MCF 10A (cell line): Measurements from ENCODE around the gene MRPS31. TPM values are rescaled to one million over a fixed set of nuclear protein-coding genes. Genes with fewer than 3 reads are reported as not detected.
"Not testable (repeated sequence)": the region's sequence is repeated elsewhere in the genome, so short reads cannot be mapped to it uniquely, and the experiment has no call there.

Source experiments
- BruUV-seq: library from RNA; stranded (reverse); fragments of 400-500 nt; replicated peaks from 2 replicates; lab custom pipeline; 2021; lab: Mats Ljungman, UMichigan
- CTCF ChIA-PET: fragments of 300-600 bp; sonication (Branson Sonifier 250); formaldehyde crosslinking; extraction: SDS; loops from one replicate; lab custom pipeline; 2021; ENCODE audit warnings: antibody characterized with exemption, inconsistent platforms; lab: Yijun Ruan, JAX
- POLR2A ChIA-PET: fragments of 300-600, 350-650 bp; sonication (Branson Sonifier 250); formaldehyde crosslinking; extraction: SDS; loops from one replicate; lab custom pipeline; 2020; ENCODE audit warnings: antibody characterized with exemption, inconsistent platforms; lab: Yijun Ruan, JAX
- DNase-seq: peaks from one replicate; pipeline ENCODE4 v3.0.0-alpha.2; 2018; ENCODE audit not compliant: unreplicated experiment
- H3K27ac Mint-ChIP-seq: one replicate; pipeline ENCODE4 v1.8.0; 2022; ENCODE audit warnings: mild to moderate bottlenecking, low read depth, mixed read lengths; ENCODE audit not compliant: unreplicated experiment
- H3K27me3 Mint-ChIP-seq: one replicate; pipeline ENCODE4 v1.8.0; 2022; ENCODE audit warnings: mixed read lengths; ENCODE audit not compliant: insufficient read depth, unreplicated experiment
- H3K36me3 Mint-ChIP-seq: one replicate; pipeline ENCODE4 v1.8.0; 2022; ENCODE audit warnings: mild to moderate bottlenecking, moderate library complexity, mixed read lengths; ENCODE audit not compliant: insufficient read depth, unreplicated experiment
- H3K4me1 Mint-ChIP-seq: one replicate; pipeline ENCODE4 v1.8.0; 2022; ENCODE audit warnings: mixed read lengths; ENCODE audit not compliant: insufficient read depth, unreplicated experiment
- H3K4me3 Mint-ChIP-seq: one replicate; pipeline ENCODE4 v1.8.0; 2022; ENCODE audit warnings: mild to moderate bottlenecking, moderate library complexity, mixed read lengths; ENCODE audit not compliant: unreplicated experiment
- H3K9me3 Mint-ChIP-seq: one replicate; pipeline ENCODE4 v1.8.0; 2022; ENCODE audit warnings: mixed read lengths; ENCODE audit not compliant: unreplicated experiment
- intact Hi-C: fragments of 100-400 bp; cut with micrococcal nuclease; formaldehyde crosslinking; loops from 2 replicates; pipeline ENCODE4 v1.14.1; 2022
- total RNA-seq: library from RNA; stranded (reverse); gene quantifications from 2 replicates; pipeline ENCODE4 v1.2.3, GENCODE V29; 2022
- TF ChIP-seq, protein P1 (sequence below): fragments of 200-600 bp; IDR thresholded peaks from one replicate; pipeline ENCODE4 v1.8.0; 2022; ENCODE audit warnings: antibody characterized with exemption, mild to moderate bottlenecking; ENCODE audit not compliant: unreplicated experiment

MRPS31 gene
- total RNA-seq, 1 experiment from 2014 or later, result 19.2 TPM

DNA sequence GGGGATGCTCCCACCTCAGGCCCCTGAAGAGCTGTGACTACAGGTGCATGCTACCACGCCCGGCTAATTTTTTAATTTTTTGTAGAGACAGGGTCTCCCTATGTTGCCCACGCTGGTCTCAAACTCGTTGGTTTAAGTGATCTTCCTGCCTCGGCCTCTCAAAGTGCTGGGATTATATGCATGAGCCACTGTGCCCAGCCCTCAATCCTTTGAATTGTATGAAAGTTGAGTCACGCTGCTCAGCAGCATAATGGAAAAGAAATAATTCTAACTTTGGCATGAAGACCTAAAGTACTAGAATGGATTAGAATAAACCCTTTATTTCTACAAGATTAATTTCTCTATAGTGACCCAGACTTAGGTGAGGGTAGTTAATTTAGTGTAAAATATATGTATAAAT lies 42.4 kb downstream of the MRPS31 start:
- TF ChIP-seq, protein P1, sequence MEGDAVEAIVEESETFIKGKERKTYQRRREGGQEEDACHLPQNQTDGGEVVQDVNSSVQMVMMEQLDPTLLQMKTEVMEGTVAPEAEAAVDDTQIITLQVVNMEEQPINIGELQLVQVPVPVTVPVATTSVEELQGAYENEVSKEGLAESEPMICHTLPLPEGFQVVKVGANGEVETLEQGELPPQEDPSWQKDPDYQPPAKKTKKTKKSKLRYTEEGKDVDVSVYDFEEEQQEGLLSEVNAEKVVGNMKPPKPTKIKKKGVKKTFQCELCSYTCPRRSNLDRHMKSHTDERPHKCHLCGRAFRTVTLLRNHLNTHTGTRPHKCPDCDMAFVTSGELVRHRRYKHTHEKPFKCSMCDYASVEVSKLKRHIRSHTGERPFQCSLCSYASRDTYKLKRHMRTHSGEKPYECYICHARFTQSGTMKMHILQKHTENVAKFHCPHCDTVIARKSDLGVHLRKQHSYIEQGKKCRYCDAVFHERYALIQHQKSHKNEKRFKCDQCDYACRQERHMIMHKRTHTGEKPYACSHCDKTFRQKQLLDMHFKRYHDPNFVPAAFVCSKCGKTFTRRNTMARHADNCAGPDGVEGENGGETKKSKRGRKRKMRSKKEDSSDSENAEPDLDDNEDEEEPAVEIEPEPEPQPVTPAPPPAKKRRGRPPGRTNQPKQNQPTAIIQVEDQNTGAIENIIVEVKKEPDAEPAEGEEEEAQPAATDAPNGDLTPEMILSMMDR, result no peak
- no TSS peak for BruUV-seq
- Mint-ChIP-seq H3K27ac (no peak overlapping the region), H3K4me3 (no peak overlapping the region), H3K36me3 (peaks cover 13% of the 10 kb centered on the region), H3K27me3 (no peaks in the 10 kb centered on the region), H3K4me1 (no peaks in the 10 kb centered on the region), H3K9me3 (no peaks in the 10 kb centered on the region)
- ChIA-PET CTCF (interaction anchor here (0.6 to 0.7 kb wide), 2 partner anchors 48 to 1074 kb away, joined by 3 to 6 read pairs; no protein-coding TSS in a partner anchor), POLR2A (no interaction called here)
- no peak for DNase-seq
- intact Hi-C loops, result no loop called here

DNA sequence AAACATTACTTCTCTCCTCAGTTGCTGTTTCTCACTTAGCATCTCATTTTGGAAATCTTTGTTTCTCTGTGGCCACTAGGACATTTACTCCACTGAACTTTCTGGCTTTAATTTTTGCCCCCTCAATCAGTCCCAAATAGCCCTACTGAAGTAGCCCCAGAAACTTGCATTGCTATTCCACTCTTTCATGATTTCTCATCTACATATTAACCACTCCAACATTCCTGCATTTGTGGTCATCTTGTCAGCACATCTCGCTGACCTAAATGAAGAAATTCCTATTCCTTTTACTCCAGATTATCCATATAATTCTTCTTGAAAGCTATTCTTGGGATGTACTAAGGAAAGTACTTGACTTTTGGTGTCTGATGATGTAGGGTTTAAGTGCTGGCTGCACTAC lies 56.6 kb downstream of the MRPS31 start:
- intact Hi-C loops, H3K4me3 Mint-ChIP-seq, DNase-seq, H3K4me1 Mint-ChIP-seq, H3K27ac Mint-ChIP-seq, BruUV-seq, POLR2A ChIA-PET, H3K27me3 Mint-ChIP-seq: not testable (repeated sequence)
- peaks cover 21% of the 10 kb centered on the region for H3K36me3 Mint-ChIP-seq
- CTCF ChIA-PET, result interaction anchor here (0.6 kb wide), 1 partner anchor 80 kb away, joined by 3 read pairs; no protein-coding TSS in a partner anchor
- peaks cover 23% of the 10 kb centered on the region for H3K9me3 Mint-ChIP-seq

DNA sequence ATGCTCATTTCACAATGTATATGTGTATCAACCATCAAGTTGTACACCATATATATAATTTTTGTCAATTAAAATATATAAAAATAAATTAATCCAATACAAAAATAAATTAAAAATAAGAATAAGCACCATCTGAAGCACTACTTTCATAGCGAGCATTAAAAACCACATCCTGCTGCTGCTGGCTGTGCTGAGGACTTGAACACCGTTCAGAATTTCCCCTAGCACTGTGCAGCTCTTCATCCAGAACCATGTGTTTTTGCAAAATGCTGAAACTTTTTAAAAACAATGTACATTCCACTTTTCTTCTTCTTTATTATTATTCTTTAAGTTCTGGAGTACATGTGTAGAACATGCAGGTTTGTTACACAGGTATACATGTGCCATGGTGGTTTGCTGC lies 64.6 kb downstream of the MRPS31 start:
- Mint-ChIP-seq H3K4me1 (no peaks in the 10 kb centered on the region), H3K4me3 (no peak overlapping the region), H3K27me3 (no peaks in the 10 kb centered on the region), H3K36me3 (no peaks in the 10 kb centered on the region), H3K9me3 (peaks cover 32% of the 10 kb centered on the region), H3K27ac (no peak overlapping the region)
- ChIA-PET CTCF (no interaction called here), POLR2A (no interaction called here)
- TF ChIP-seq, protein P1, result no peak
- intact Hi-C loops, result no loop called here
- BruUV-seq, result no TSS peak
- DNase-seq, result no peak

DNA sequence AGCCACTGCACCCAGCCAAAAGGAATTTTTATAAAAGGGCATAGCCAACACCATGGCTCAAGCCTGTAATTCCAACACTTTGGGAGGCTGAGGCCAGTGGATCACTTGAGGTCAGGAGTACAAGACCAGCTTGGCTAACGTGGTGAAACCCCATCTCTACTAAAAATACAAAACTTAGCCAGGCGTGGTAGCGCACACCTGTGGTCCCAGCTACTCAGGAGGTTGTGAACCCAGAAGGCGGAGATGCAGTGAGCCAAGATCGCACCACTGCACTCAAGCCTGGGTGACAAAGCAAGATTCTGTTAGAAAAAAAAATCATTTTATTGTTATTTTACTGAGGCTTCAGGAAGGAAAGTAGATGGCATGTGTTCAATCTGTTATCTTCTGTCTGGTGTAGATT lies 73.3 kb downstream of the MRPS31 start:
- Mint-ChIP-seq H3K4me3 (no peak overlapping the region), H3K27ac (no peak overlapping the region), H3K4me1 (no peaks in the 10 kb centered on the region), H3K27me3 (no peaks in the 10 kb centered on the region), H3K36me3 (no peaks in the 10 kb centered on the region), H3K9me3 (no peaks in the 10 kb centered on the region)
- ChIA-PET CTCF (interaction anchor here (0.9 to 1.3 kb wide), 2 partner anchors 11 to 15 kb away, joined by 3 to 4 read pairs; no protein-coding TSS in a partner anchor), POLR2A (interaction anchor here (0.6 kb wide), 1 partner anchor 760 kb away, joined by 3 read pairs; no protein-coding TSS in a partner anchor)
- no TSS peak for BruUV-seq
- intact Hi-C loops, result no loop called here
- TF ChIP-seq, protein P1, result no peak
- DNase-seq, result no peak
